Activated CD4-positive, alpha-beta T cell treated with anti-CD3 and anti-CD28 coated beads, Interleukin-2, amount 10 ng/mL, durations not matched to agents 7 days and 5 days (primary cell): ENCODE data around the gene ASXL2. TPM values are rescaled to one million over a fixed set of nuclear protein-coding genes. Genes with fewer than 3 reads are reported as not detected.
"Not testable (repeated sequence)": the region's sequence is repeated elsewhere in the genome, so short reads cannot be mapped to it uniquely, and the experiment has no call there.

Experiments
- CTCF ChIA-PET: fragments of 350-600 bp; sonication (Branson Sonifier 250); formaldehyde crosslinking; loops from one replicate; lab custom pipeline; 2021; ENCODE audit warnings: antibody characterized with exemption; lab: Charles Lee
- POLR2A ChIA-PET: fragments of 350-600 bp; sonication (Branson Sonifier 250); formaldehyde crosslinking; loops from one replicate; lab custom pipeline; 2021; ENCODE audit warnings: antibody characterized with exemption; lab: Charles Lee
- DNase-seq: peaks from one replicate; pipeline ENCODE4 v3.0.0-alpha.2; 2020
- H3K27ac Mint-ChIP-seq: one replicate; pipeline ENCODE4 v1.8.0; 2021; ENCODE audit warnings: mild to moderate bottlenecking, moderate library complexity, mixed read lengths
- H3K27me3 Mint-ChIP-seq: one replicate; pipeline ENCODE4 v1.8.0; 2021; ENCODE audit warnings: mixed read lengths
- H3K36me3 Mint-ChIP-seq: one replicate; pipeline ENCODE4 v1.8.0; 2021; ENCODE audit warnings: low read depth, mixed read lengths
- H3K4me1 Mint-ChIP-seq: one replicate; pipeline ENCODE4 v1.8.0; 2021; ENCODE audit warnings: mixed read lengths
- H3K4me3 Mint-ChIP-seq: one replicate; pipeline ENCODE4 v1.8.0; 2021; ENCODE audit warnings: mild to moderate bottlenecking, moderate library complexity, mixed read lengths
- H3K9me3 Mint-ChIP-seq: one replicate; pipeline ENCODE4 v1.8.0; 2021; ENCODE audit warnings: mixed read lengths
- total RNA-seq, 2 experiments: library from RNA; stranded (reverse); gene quantifications; one replicate each; pipeline ENCODE4 v1.2.3, GENCODE V29; 2021

The ASXL2 gene
- total RNA-seq, 2 experiments from 2014 or later, result 39.3 to 44.4 TPM

- H3K9me3 Mint-ChIP-seq, DNase-seq, CTCF ChIA-PET, H3K27ac Mint-ChIP-seq, POLR2A ChIA-PET, H3K27me3 Mint-ChIP-seq, H3K4me3 Mint-ChIP-seq: not testable (repeated sequence)
- H3K36me3 Mint-ChIP-seq, result peaks cover 13% of the 10 kb centered on the region
- peaks cover 36% of the 10 kb centered on the region for H3K4me1 Mint-ChIP-seq
Measured at GRCh38 chr2:25849350-25849749, 28.9 kb downstream of the ASXL2 start.

GRCh38 chr2:25845843-25846505, 32.3 kb downstream of the ASXL2 start:
- Mint-ChIP-seq H3K27ac (no peak overlapping the region), H3K4me3 (no peak overlapping the region), H3K27me3 (no peaks in the 10 kb centered on the region), H3K4me1 (peaks cover 8% of the 10 kb centered on the region), H3K9me3 (no peaks in the 10 kb centered on the region), H3K36me3 (peaks cover 13% of the 10 kb centered on the region)
- CTCF ChIA-PET, result interaction anchor here (0.6 to 1.6 kb wide), 3 partner anchors 15 to 222 kb away, joined by 3 read pairs; no protein-coding TSS in a partner anchor
- POLR2A ChIA-PET, result no interaction called here
- DNase-seq, result no peak

GRCh38 chr2:25844089-25844488, 34.2 kb downstream of the ASXL2 start:
- Mint-ChIP-seq H3K36me3 (peaks cover 18% of the 10 kb centered on the region), H3K9me3 (no peaks in the 10 kb centered on the region), H3K27ac (no peak overlapping the region), H3K27me3 (no peaks in the 10 kb centered on the region), H3K4me1 (no peaks in the 10 kb centered on the region), H3K4me3 (no peak overlapping the region)
- CTCF ChIA-PET, result interaction anchor here (0.6 kb wide), 1 partner anchor 20 kb away, joined by 3 read pairs; no protein-coding TSS in a partner anchor
- DNase-seq, result no peak
- POLR2A ChIA-PET, result no interaction called here

- no peak overlapping the region for H3K27ac Mint-ChIP-seq
- H3K36me3 Mint-ChIP-seq, result peaks cover 15% of the 10 kb centered on the region
- peaks cover 5% of the 10 kb centered on the region for H3K4me1 Mint-ChIP-seq
- no peaks in the 10 kb centered on the region for H3K9me3 Mint-ChIP-seq
- ChIA-PET CTCF (interaction anchor here (0.6 to 1.3 kb wide), 5 partner anchors 11 to 456 kb away, joined by 3 to 4 read pairs (median 4); no protein-coding TSS in a partner anchor), POLR2A (no interaction called here)
- no peak for DNase-seq
- H3K4me3 Mint-ChIP-seq, result no peak overlapping the region
- no peaks in the 10 kb centered on the region for H3K27me3 Mint-ChIP-seq
Measured at GRCh38 chr2:25842155-25842554, 36.1 kb downstream of the ASXL2 start.

- ChIA-PET CTCF (interaction anchor here (0.6 to 1.6 kb wide), 7 partner anchors 11 to 453 kb away, joined by 3 to 4 read pairs (median 4); no protein-coding TSS in a partner anchor), POLR2A (no interaction called here)
- H3K4me1 Mint-ChIP-seq, result peaks cover 7% of the 10 kb centered on the region
Measured at GRCh38 chr2:25838152-25838756, 40.0 kb downstream of the ASXL2 start.

GRCh38 chr2:25835906-25836305, 42.4 kb downstream of the ASXL2 start:
- Mint-ChIP-seq H3K27ac (no peak overlapping the region), H3K36me3 (peaks cover 35% of the 10 kb centered on the region), H3K4me3 (no peak overlapping the region), H3K9me3 (peaks cover 8% of the 10 kb centered on the region), H3K4me1 (peaks cover 28% of the 10 kb centered on the region), H3K27me3 (no peaks in the 10 kb centered on the region)
- CTCF ChIA-PET, result interaction anchor here (0.6 to 1.5 kb wide), 6 partner anchors 15 to 275 kb away, joined by 3 to 7 read pairs (median 4); no protein-coding TSS in a partner anchor
- POLR2A ChIA-PET, result interaction anchor here (0.6 kb wide), 1 partner anchor 11 kb away, joined by 3 read pairs; no protein-coding TSS in a partner anchor
- DNase-seq, result no peak

More at GRCh38 chr2:25838152-25838756, 40.0 kb downstream of the ASXL2 start:
- no peak overlapping the region for H3K27ac Mint-ChIP-seq
- no peak overlapping the region for H3K4me3 Mint-ChIP-seq
- peaks cover 19% of the 10 kb centered on the region for H3K36me3 Mint-ChIP-seq
- DNase-seq, result no peak
- no peaks in the 10 kb centered on the region for H3K27me3 Mint-ChIP-seq
- H3K9me3 Mint-ChIP-seq, result peaks cover 2% of the 10 kb centered on the region

GRCh38 chr2:25833566-25833965, 44.7 kb downstream of the ASXL2 start:
- Mint-ChIP-seq H3K4me1 (peaks cover 38% of the 10 kb centered on the region), H3K9me3 (peaks cover 8% of the 10 kb centered on the region), H3K27ac (no peak overlapping the region), H3K4me3 (no peak overlapping the region), H3K36me3 (peaks cover 42% of the 10 kb centered on the region), H3K27me3 (no peaks in the 10 kb centered on the region)
- ChIA-PET POLR2A (interaction anchor here (0.7 kb wide), 1 partner anchor 21 kb away, joined by 5 read pairs; no protein-coding TSS in a partner anchor), CTCF (interaction anchor here (0.7 to 0.8 kb wide), 3 partner anchors 11 to 31 kb away, joined by 3 to 7 read pairs (median 3); no protein-coding TSS in a partner anchor)
- no peak for DNase-seq

GRCh38 chr2:25832897-25833296, 45.4 kb downstream of the ASXL2 start:
- CTCF ChIA-PET, result interaction anchor here (0.7 kb wide), 1 partner anchor 22 kb away, joined by 3 read pairs; no protein-coding TSS in a partner anchor
- Mint-ChIP-seq H3K9me3 (peaks cover 8% of the 10 kb centered on the region), H3K4me1 (peaks cover 36% of the 10 kb centered on the region), H3K4me3 (no peak overlapping the region), H3K27me3 (no peaks in the 10 kb centered on the region), H3K27ac (no peak overlapping the region), H3K36me3 (peaks cover 42% of the 10 kb centered on the region)
- DNase-seq, result no peak
- POLR2A ChIA-PET, result no interaction called here

- peak overlapping the region; percentile 87 for H3K27ac Mint-ChIP-seq
- CTCF ChIA-PET, result interaction anchor here (0.6 to 1.8 kb wide), 6 partner anchors 12 to 531 kb away, joined by 3 to 9 read pairs (median 4); no protein-coding TSS in a partner anchor
- H3K9me3 Mint-ChIP-seq, result peaks cover 8% of the 10 kb centered on the region
- H3K4me3 Mint-ChIP-seq, result peak overlapping the region; percentile 5
- POLR2A ChIA-PET, result interaction anchor here (0.6 kb wide), 1 partner anchor 14 kb away, joined by 3 read pairs; no protein-coding TSS in a partner anchor
- H3K36me3 Mint-ChIP-seq, result peaks cover 44% of the 10 kb centered on the region
- peak; percentile 34 for DNase-seq
- no peaks in the 10 kb centered on the region for H3K27me3 Mint-ChIP-seq
- H3K4me1 Mint-ChIP-seq, result peaks cover 38% of the 10 kb centered on the region
Measured at GRCh38 chr2:25831746-25832449, 46.4 kb downstream of the ASXL2 start.

GRCh38 chr2:25829828-25830227, 48.5 kb downstream of the ASXL2 start:
- Mint-ChIP-seq H3K4me3 (no peak overlapping the region), H3K9me3 (peaks cover 8% of the 10 kb centered on the region), H3K36me3 (peaks cover 44% of the 10 kb centered on the region), H3K27me3 (no peaks in the 10 kb centered on the region), H3K27ac (no peak overlapping the region), H3K4me1 (peaks cover 55% of the 10 kb centered on the region)
- no peak for DNase-seq
- CTCF ChIA-PET, result interaction anchor here (1.0 to 1.6 kb wide), 2 partner anchors 33 to 300 kb away, joined by 3 to 7 read pairs; no protein-coding TSS in a partner anchor
- POLR2A ChIA-PET, result no interaction called here

- Mint-ChIP-seq H3K4me1 (peaks cover 60% of the 10 kb centered on the region), H3K36me3 (peaks cover 43% of the 10 kb centered on the region), H3K9me3 (peaks cover 8% of the 10 kb centered on the region), H3K27me3 (no peaks in the 10 kb centered on the region), H3K4me3 (no peak overlapping the region), H3K27ac (no peak overlapping the region)
- ChIA-PET CTCF (interaction anchor here (1.0 to 1.6 kb wide), 2 partner anchors 34 to 300 kb away, joined by 3 to 7 read pairs; no protein-coding TSS in a partner anchor), POLR2A (no interaction called here)
- no peak for DNase-seq
Measured at GRCh38 chr2:25829377-25829704, 48.9 kb downstream of the ASXL2 start.
